GM19328 (cell line): ENCODE data around the gene CARNS1.
A peak's percentile ranks its signal among the peaks of the same experiment; 100 is the strongest.
"Not testable (repeated sequence)": the region's sequence is repeated elsewhere in the genome, so short reads cannot be mapped to it uniquely, and the experiment has no call there.

Experiments
- ATAC-seq: cut with Tn5 transposase; IDR thresholded peaks from one replicate; pipeline ENCODE4 v1.9.1; 2021; ENCODE audit warnings: mild to moderate bottlenecking, moderate library complexity; ENCODE audit not compliant: unreplicated experiment

Gene CARNS1

GRCh38 chr11:67423891-67424613 lies 8.6 kb downstream of the CARNS1 start:
- ATAC-seq: no peak

- ATAC-seq: not testable (repeated sequence)
Measured at GRCh38 chr11:67427364-67427859, 11.9 kb downstream of the CARNS1 start.

GRCh38 chr11:67428052-67429001 lies 12.8 kb downstream of the CARNS1 start, which contains the start of gene RPS6KB2:
Gene RPS6KB2 (plus strand): TSS chr11:67428494. CDS start chr11:67428546, 52 bp downstream.
- ATAC-seq: peak; percentile 76

GRCh38 chr11:67429038-67429668 lies 13.7 kb downstream of the CARNS1 start:
- ATAC-seq: no peak

- ATAC-seq: no peak
Measured at GRCh38 chr11:67429722-67430121, 14.2 kb downstream of the CARNS1 start.

- no peak for ATAC-seq
Measured at GRCh38 chr11:67431346-67432249, 16.1 kb downstream of the CARNS1 start.

- no peak for ATAC-seq
Measured at GRCh38 chr11:67432655-67433349, 17.3 kb downstream of the CARNS1 start.

GRCh38 chr11:67433536-67434394 lies 18.3 kb downstream of the CARNS1 start:
- ATAC-seq: no peak

GRCh38 chr11:67434395-67434881 lies 19.0 kb downstream of the CARNS1 start:
- ATAC-seq: no peak

GRCh38 chr11:67435031-67435726 lies 19.7 kb downstream of the CARNS1 start:
- no peak for ATAC-seq

- no peak for ATAC-seq
Measured at GRCh38 chr11:67435727-67436458, 20.4 kb downstream of the CARNS1 start.

- peak; percentile 35 for ATAC-seq
Measured at GRCh38 chr11:67436459-67437081, 21.1 kb downstream of the CARNS1 start.

- ATAC-seq: peak; percentile 33
Measured at GRCh38 chr11:67437082-67437808, 21.8 kb downstream of the CARNS1 start, which contains the start of gene PTPRCAP. Gene PTPRCAP (minus strand): TSS chr11:67437682. CDS start chr11:67437619, 63 bp downstream.

GRCh38 chr11:67437809-67438157 lies 22.3 kb downstream of the CARNS1 start:
- no peak for ATAC-seq

- ATAC-seq: no peak
Measured at GRCh38 chr11:67438158-67438902, 22.9 kb downstream of the CARNS1 start.
